Raji (cell line): ENCODE results near the gene ABCA13.

Experiments
- POLR2A ChIP-seq: IDR thresholded peaks from 2 replicates; pipeline ENCODE4 v1.6.1; 2011; ENCODE audit warnings: low read depth, low read length, control low read depth; ENCODE audit not compliant: insufficient read depth

The ABCA13 gene

GRCh38 chr7:48525736-48526732, 354.8 kb downstream of the ABCA13 start:
- no peak for TF ChIP-seq POLR2A

- TF ChIP-seq POLR2A = no peak
These were observed 357.4 kb downstream of the ABCA13 start for GRCh38 chr7:48528646-48529045.

DNA sequence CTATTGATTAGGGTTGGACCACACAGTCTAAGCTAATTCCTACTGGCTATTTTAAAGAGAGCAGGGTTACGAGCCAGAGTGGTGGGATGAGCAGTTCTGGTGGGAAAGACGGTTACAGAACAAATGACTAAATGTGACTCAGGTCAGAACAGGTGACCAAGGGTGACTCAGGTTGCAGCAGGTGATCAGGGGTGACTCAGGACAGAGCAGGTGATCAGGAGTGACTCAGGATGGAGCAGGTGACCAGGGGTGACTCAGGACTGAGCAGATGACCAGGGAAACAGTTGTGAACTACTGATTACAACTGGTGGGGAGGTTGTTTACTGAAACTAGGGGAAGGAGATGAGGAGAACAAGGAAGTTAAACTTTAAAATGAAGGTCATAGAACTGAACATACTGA, 366.3 kb downstream of the ABCA13 start:
- TF ChIP-seq POLR2A = no peak

DNA sequence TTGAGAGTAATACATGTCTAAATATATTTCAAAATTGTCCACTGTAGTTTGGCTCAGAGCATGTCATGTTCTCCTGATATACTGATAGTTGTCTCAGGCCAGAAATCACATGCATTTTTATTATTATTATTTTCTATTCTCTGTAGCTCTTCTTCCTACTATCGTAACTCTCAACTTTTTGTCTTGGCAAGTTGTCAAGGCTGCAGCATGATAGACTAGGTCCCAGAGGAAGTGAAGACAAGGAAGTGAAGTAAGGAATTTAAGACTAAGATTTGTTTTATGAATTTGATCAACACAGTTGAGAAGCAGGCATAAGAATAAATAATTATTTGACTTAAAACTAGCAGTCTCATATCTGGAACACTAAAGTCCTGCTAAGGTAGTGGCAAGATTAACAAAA, 369.5 kb downstream of the ABCA13 start:
- TF ChIP-seq POLR2A = no peak

GRCh38 chr7:48548667-48549066, 377.4 kb downstream of the ABCA13 start:
- no peak for TF ChIP-seq POLR2A

DNA sequence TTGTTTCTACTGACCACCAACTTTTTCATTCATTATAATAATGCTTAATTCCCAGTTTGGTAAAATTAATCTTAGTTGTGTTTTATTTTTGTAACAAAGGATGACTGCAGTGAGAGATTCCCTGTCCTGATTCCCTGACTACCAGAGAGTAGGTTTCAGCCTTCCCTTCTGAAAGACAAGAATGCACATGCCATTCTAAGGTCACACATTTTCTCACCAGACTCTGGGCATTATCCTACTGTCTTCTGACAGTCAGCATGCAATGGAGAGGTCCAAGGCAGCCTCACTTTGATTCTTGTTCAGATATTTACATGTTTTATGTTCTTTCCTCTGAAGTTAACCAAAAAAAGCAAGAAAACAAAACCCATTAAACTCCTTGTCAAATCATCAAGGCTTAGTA, 380.4 kb downstream of the ABCA13 start:
- no peak for TF ChIP-seq POLR2A

GRCh38 chr7:48563334-48563733, 392.1 kb downstream of the ABCA13 start:
- no peak for TF ChIP-seq POLR2A

GRCh38 chr7:48575516-48575915, 404.3 kb downstream of the ABCA13 start:
- TF ChIP-seq POLR2A = no peak

- TF ChIP-seq POLR2A = no peak
These were observed 416.2 kb downstream of the ABCA13 start for GRCh38 chr7:48587475-48587874.

DNA sequence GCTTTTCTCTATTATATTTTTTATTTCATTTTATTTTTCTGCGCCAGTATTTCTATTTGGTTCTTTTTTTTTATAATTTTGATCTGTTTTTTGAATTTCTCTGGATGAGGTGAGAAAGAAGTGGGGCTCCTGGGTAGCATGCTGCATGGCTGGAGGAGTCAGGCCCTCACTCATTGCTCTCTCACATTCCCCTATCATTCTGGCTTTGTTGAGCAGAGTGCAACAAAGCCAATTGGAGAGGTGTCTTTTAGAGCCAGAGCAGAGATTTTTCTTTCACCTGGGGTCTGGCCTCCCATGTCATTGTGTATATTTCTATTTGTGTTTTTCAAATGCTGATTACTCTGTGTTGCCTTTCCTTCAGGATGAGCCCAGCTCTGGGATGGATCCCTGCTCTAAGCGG, 423.1 kb downstream of the ABCA13 start:
- TF ChIP-seq POLR2A = no peak

DNA sequence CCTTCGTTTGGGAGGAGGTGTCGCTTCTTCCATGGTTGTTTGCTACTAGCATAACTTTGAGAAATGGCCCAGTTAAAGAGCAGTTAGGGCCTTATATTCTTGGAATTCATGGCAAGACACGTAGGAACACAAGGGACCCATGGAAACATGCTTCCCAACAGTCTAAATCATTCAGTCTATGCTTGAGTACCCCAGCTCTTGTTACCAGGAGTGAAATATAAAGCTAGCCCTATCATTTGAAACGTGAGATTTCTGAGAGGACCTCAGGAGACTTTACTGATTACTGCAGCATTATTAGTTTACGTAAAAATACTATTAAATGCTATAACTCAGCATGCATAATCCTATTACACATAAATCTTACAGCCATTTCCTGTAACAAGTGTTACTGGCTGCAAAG, 424.5 kb downstream of the ABCA13 start:
- no peak for TF ChIP-seq POLR2A

- TF ChIP-seq POLR2A = no peak
These were observed 439.4 kb downstream of the ABCA13 start for GRCh38 chr7:48610705-48611104.

DNA sequence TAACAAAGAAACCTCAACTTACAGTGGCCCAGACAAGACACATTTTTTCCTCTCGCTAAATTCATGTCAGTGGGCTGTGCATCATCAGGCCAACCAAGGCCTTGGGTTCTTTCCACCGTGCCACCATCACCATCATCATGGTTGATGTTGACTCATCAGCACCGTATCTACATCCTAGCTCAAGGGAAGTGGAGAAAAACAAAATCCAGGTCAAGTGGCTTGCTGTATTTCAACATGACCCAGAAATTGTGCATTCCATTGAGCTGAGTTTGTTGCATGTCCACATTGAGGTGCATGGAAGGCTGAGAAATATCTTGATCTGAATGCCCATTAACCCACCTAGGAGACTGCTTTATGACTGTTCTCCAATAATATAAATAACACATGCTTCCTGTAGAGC, 440.7 kb downstream of the ABCA13 start:
- no peak for TF ChIP-seq POLR2A

DNA sequence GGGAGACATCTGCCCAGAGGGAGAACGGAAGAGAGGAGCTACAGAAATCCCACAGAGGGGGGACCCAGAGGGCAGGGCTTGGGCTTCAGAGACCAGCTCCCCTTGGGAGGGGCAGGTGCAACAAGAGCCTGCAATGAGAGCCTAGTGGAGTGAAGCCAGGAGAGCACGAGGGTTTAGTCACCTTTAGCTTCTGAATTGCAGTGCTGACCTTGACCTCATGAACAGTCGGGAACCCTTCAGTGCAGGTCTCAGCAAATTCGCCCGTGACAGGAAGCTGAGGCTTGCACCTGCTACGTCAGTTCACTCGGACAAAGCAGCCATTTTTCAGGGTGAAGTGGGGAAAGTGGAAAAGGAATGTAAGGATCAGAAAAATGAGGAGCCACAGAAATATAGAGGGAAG, 446.2 kb downstream of the ABCA13 start:
- no peak for TF ChIP-seq POLR2A

- TF ChIP-seq POLR2A = no peak
These were observed 446.7 kb downstream of the ABCA13 start for GRCh38 chr7:48617993-48618392.

- TF ChIP-seq POLR2A = no peak
These were observed 449.8 kb downstream of the ABCA13 start for GRCh38 chr7:48621076-48621475.

DNA sequence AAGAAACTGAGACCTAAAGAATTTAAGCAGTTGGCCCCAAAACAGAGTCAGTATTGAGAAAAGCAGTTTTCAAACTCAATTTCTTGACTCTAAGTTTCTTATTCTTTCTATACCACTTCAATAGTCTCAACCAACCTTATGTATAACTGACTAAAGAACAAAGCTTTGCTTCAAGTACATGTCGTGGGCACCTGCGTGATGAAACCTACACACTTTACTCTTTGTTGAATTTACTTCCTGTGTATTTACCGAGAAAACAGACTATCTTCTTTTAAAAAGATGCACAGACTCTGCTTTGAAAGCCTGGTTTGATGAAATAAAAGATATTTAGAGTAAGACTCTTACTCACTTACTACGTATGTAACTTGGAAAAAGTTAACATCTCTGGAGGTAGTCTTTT, 455.9 kb downstream of the ABCA13 start:
- TF ChIP-seq POLR2A = no peak
